A673 (cell line): ENCODE data around the gene GADL1. TPM values are rescaled to one million over a fixed set of nuclear protein-coding genes. Genes with fewer than 3 reads are reported as not detected.

Source experiments
- BruUV-seq: library from RNA; stranded (reverse); fragments of 400-500 nt; replicated peaks from 2 replicates; lab custom pipeline; 2021; lab: Mats Ljungman, UMichigan
- CTCF ChIA-PET: fragments of 300-600 bp; sonication (Branson Sonifier 250); formaldehyde crosslinking; loops from one replicate; lab custom pipeline; 2022; ENCODE audit warnings: antibody characterized with exemption; lab: Charles Lee
- POLR2A ChIA-PET: fragments of 300-600 bp; sonication (Branson Sonifier 250); formaldehyde crosslinking; loops from one replicate; lab custom pipeline; 2022; ENCODE audit warnings: antibody characterized with exemption; ENCODE audit not compliant: low non-redundant PET; lab: Charles Lee
- DNase-seq: peaks from one replicate; pipeline ENCODE4 v3.0.0-alpha.2; 2015; ENCODE audit warnings: low spot score
- H3K27ac ChIP-seq: fragments of 200-600 bp; sonication (generic); 2 replicates; pipeline ENCODE4 v1.5.1; 2016; ENCODE audit warnings: mixed run types, low read depth, mild to moderate bottlenecking, mixed read lengths, antibody characterized with exemption, low read length; ENCODE audit not compliant: poor library complexity, severe bottlenecking
- H3K27me3 ChIP-seq: fragments of 200-600 bp; sonication (generic); replicated peaks from 2 replicates; pipeline ENCODE4 v1.6.1; 2017; ENCODE audit warnings: mixed run types, low read depth, mild to moderate bottlenecking, mixed read lengths, antibody characterized with exemption, low read length; ENCODE audit not compliant: insufficient read depth, poor library complexity
- H3K36me3 ChIP-seq: fragments of 200-600 bp; sonication (generic); 2 replicates; pipeline ENCODE4 v1.6.1; 2016; ENCODE audit warnings: mixed run types, mild to moderate bottlenecking, mixed read lengths, antibody characterized with exemption, low read length; ENCODE audit not compliant: insufficient read depth, poor library complexity, severe bottlenecking
- H3K4me1 ChIP-seq: fragments of 200-600 bp; sonication (generic); 2 replicates; pipeline ENCODE4 v1.6.1; 2017; ENCODE audit warnings: mixed run types, mild to moderate bottlenecking, mixed read lengths, antibody characterized with exemption, low read length; ENCODE audit not compliant: insufficient read depth, poor library complexity, severe bottlenecking
- H3K4me3 ChIP-seq: fragments of 200-600 bp; sonication (generic); 2 replicates; pipeline ENCODE4 v1.5.1; 2016; ENCODE audit warnings: low read depth, mixed run types, mild to moderate bottlenecking, mixed read lengths, low read length; ENCODE audit not compliant: poor library complexity, severe bottlenecking
- H3K9me3 ChIP-seq: fragments of 200-600 bp; sonication (generic); 2 replicates; pipeline ENCODE4 v1.6.1; 2016; ENCODE audit warnings: mixed run types, low read depth, mild to moderate bottlenecking, mixed read lengths, antibody characterized with exemption, low read length; ENCODE audit not compliant: poor library complexity, severe bottlenecking
- EZH2 ChIP-seq: fragments of 200-600 bp; sonication (generic); IDR thresholded peaks from 2 replicates; pipeline ENCODE4 v1.6.1; 2017; ENCODE audit warnings: borderline replicate concordance, low read depth, mild to moderate bottlenecking, mixed read lengths, antibody characterized with exemption, low read length; ENCODE audit not compliant: poor library complexity, severe bottlenecking
- intact Hi-C: fragments of 100-400 bp; cut with micrococcal nuclease; formaldehyde crosslinking; loops from one replicate; pipeline ENCODE4 v1.10.0; 2022; ENCODE audit not compliant: unreplicated experiment
- total RNA-seq: library from RNA; stranded (reverse); gene quantifications from 2 replicates; pipeline ENCODE4 v1.2.3, GENCODE V29; 2021
- TF ChIP-seq, protein P1 (sequence below): fragments of 300-800, 200-600 bp; sonication (generic); conservative IDR thresholded peaks from 2 replicates; pipeline ENCODE4 v1.5.1; 2017; ENCODE audit warnings: low read depth, mild to moderate bottlenecking, antibody characterized with exemption, low read length, moderate library complexity, mixed read lengths

Gene GADL1
- total RNA-seq, 1 experiment from 2014 or later: 13.8 TPM

DNA sequence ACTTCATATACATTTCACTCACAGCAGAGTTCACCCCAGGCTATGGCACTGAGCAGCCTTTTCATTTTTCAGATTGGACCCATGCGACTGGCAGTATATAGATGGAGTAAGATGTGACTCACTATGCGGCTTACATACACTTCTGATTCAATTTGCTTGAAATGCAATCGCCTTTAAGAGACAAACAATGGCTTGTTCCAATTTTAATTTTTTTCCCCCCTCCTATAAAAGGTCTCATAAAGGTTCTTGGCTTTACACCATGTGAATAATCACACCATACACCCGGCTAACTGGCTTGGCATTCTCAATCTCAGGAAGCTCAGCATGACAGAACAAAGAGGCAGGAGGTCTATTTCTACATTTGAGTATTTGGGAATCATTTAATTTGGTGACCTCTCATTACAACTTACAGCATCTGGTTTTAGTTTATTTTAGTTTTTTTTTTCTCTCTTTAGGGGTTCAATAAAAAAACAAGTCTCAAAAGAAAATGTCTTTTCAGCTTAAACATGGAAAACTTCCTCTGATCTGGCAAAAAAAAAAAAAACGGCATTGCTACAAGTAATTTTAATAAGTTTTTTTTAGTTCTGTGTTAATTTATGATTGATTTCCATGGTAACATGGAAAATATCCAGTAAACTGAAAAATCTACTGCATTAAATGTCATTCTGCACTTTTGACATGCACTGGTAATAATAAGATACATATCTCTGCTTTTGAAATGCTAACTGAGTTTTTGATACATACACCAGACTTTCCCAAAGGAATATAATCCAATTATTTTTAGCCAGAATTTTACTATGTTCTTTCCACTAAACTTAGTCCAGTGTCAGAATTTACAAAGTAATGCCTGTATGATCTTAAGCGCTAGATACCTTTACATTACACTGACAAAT is 38.8 kb downstream of the GADL1 start:
- peaks cover 12% of the 10 kb centered on the region for H3K36me3 ChIP-seq
- intact Hi-C loops: no loop called here
- TF ChIP-seq EZH2: no peak
- TF ChIP-seq, protein P1, sequence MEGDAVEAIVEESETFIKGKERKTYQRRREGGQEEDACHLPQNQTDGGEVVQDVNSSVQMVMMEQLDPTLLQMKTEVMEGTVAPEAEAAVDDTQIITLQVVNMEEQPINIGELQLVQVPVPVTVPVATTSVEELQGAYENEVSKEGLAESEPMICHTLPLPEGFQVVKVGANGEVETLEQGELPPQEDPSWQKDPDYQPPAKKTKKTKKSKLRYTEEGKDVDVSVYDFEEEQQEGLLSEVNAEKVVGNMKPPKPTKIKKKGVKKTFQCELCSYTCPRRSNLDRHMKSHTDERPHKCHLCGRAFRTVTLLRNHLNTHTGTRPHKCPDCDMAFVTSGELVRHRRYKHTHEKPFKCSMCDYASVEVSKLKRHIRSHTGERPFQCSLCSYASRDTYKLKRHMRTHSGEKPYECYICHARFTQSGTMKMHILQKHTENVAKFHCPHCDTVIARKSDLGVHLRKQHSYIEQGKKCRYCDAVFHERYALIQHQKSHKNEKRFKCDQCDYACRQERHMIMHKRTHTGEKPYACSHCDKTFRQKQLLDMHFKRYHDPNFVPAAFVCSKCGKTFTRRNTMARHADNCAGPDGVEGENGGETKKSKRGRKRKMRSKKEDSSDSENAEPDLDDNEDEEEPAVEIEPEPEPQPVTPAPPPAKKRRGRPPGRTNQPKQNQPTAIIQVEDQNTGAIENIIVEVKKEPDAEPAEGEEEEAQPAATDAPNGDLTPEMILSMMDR: no peak
- H3K9me3 ChIP-seq: no peaks in the 10 kb centered on the region
- peak; percentile 93 for DNase-seq
- BruUV-seq: no TSS peak
- POLR2A ChIA-PET: no interaction called here
- no peak overlapping the region for H3K4me3 ChIP-seq
- CTCF ChIA-PET: no interaction called here
- peak overlapping the region; percentile 33 for H3K27ac ChIP-seq
- no peaks in the 10 kb centered on the region for H3K27me3 ChIP-seq
- peaks cover 37% of the 10 kb centered on the region for H3K4me1 ChIP-seq

DNA sequence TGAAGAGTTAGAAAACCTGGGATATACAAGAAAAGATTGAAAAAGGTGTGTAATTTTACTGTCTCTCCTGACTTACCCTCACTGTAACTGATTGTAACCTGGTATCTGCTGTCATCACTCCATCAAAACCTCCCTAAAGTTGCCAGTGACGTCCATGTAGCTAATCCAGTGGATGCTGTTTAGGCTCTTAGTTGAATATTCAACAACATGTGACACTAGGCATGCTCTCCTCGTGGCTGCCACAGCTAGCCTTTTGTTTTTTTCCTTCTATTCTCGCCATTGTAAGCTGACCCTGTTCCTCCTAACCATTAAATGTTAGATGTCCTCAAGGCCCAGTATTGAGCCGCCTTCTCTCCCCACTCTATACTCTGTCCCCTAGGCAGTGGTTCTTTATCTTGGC is 41.6 kb downstream of the GADL1 start:
- no peak for DNase-seq
- Histone ChIP-seq H3K4me1 (peaks cover 24% of the 10 kb centered on the region), H3K36me3 (peaks cover 12% of the 10 kb centered on the region), H3K4me3 (no peak overlapping the region), H3K27me3 (no peaks in the 10 kb centered on the region), H3K9me3 (no peaks in the 10 kb centered on the region), H3K27ac (no peak overlapping the region)
- CTCF ChIA-PET: no interaction called here
- POLR2A ChIA-PET: no interaction called here
- TF ChIP-seq, protein P1: no peak
- TF ChIP-seq EZH2: no peak
- BruUV-seq: no TSS peak
- intact Hi-C loops: no loop called here

GRCh38 chr3:30848087-30848779 is 46.2 kb downstream of the GADL1 start:
- Histone ChIP-seq H3K9me3 (no peaks in the 10 kb centered on the region), H3K36me3 (no peaks in the 10 kb centered on the region), H3K4me1 (no peaks in the 10 kb centered on the region), H3K4me3 (no peak overlapping the region), H3K27me3 (no peaks in the 10 kb centered on the region), H3K27ac (no peak overlapping the region)
- ChIA-PET CTCF (no interaction called here), POLR2A (no interaction called here)
- no TSS peak for BruUV-seq
- DNase-seq: no peak
- TF ChIP-seq EZH2: no peak
- TF ChIP-seq, protein P1: no peak
- intact Hi-C loops: no loop called here
